GM21619 (cell line): Measurements from ENCODE around the gene RBM20.
"Not testable (repeated sequence)": the region's sequence is repeated elsewhere in the genome, so short reads cannot be mapped to it uniquely, and the experiment has no call there.

Experiments
- ATAC-seq: cut with Tn5 transposase; IDR thresholded peaks from one replicate; pipeline ENCODE4 v1.9.1; 2021; ENCODE audit not compliant: unreplicated experiment

RBM20 gene

GRCh38 chr10:110643653-110644597 is at the start of gene RBM20:
Gene RBM20 (plus strand): TSS chr10:110644336. CDS start chr10:110644455, 119 bp downstream.
- ATAC-seq, result no peak

- ATAC-seq, result no peak
Observed at GRCh38 chr10:110597476-110597875, 46.7 kb upstream of the RBM20 start.

- ATAC-seq, result peak; percentile 62
Observed at GRCh38 chr10:110600487-110601101, 43.5 kb upstream of the RBM20 start.

GRCh38 chr10:110601581-110601980 is 42.6 kb upstream of the RBM20 start:
- no peak for ATAC-seq

- ATAC-seq, result no peak
Observed at GRCh38 chr10:110608087-110608486, 36.0 kb upstream of the RBM20 start.

GRCh38 chr10:110609605-110610004 is 34.5 kb upstream of the RBM20 start:
- ATAC-seq, result no peak

- peak; percentile 46 for ATAC-seq
Observed at GRCh38 chr10:110610308-110610774, 33.8 kb upstream of the RBM20 start.

GRCh38 chr10:110610781-110611180 is 33.4 kb upstream of the RBM20 start:
- ATAC-seq, result not testable (repeated sequence)

- ATAC-seq, result no peak
Observed at GRCh38 chr10:110612087-110612486, 32.0 kb upstream of the RBM20 start.

- no peak for ATAC-seq
Observed at GRCh38 chr10:110612629-110613028, 31.5 kb upstream of the RBM20 start.

GRCh38 chr10:110613341-110613995 is 30.7 kb upstream of the RBM20 start:
- ATAC-seq, result no peak

- ATAC-seq, result no peak
Observed at GRCh38 chr10:110613996-110614495, 30.1 kb upstream of the RBM20 start.

- ATAC-seq, result no peak
Observed at GRCh38 chr10:110615057-110615747, 28.9 kb upstream of the RBM20 start.

- ATAC-seq, result no peak
Observed at GRCh38 chr10:110616493-110617033, 27.6 kb upstream of the RBM20 start.

GRCh38 chr10:110617425-110618229 is 26.5 kb upstream of the RBM20 start:
- no peak for ATAC-seq

GRCh38 chr10:110618230-110618610 is 25.9 kb upstream of the RBM20 start:
- ATAC-seq, result no peak

GRCh38 chr10:110619514-110620397 is 24.4 kb upstream of the RBM20 start:
- ATAC-seq, result no peak

GRCh38 chr10:110620398-110620719 is 23.8 kb upstream of the RBM20 start:
- no peak for ATAC-seq

- ATAC-seq, result not testable (repeated sequence)
Observed at GRCh38 chr10:110623316-110623715, 20.8 kb upstream of the RBM20 start.
